HepG2 (cell line): ENCODE results near the gene RABGAP1L. TPM values are rescaled to one million over a fixed set of nuclear protein-coding genes. Genes with fewer than 3 reads are reported as not detected.
A peak's percentile ranks its signal among the peaks of the same experiment; 100 is the strongest.

ENCODE experiments used
- ATAC-seq: fragments of 200-7000 bp; cut with Tn5 transposase; 3 replicates; pipeline ENCODE4 v1.9.1; 2020; ENCODE audit warnings: mild to moderate bottlenecking, moderate library complexity
- BruUV-seq: library from RNA; stranded (reverse); fragments of 400-500 nt; replicated peaks from 2 replicates; lab custom pipeline; 2021; lab: Mats Ljungman, UMichigan
- CTCF ChIA-PET: fragments of 300-600 bp; formaldehyde crosslinking; extraction: SDS; loops from one replicate; lab custom pipeline; 2021; ENCODE audit warnings: low total read pairs, inconsistent platforms, low intra/inter-chr PET ratio; lab: Yijun Ruan, JAX
- POLR2A ChIA-PET: fragments of 350-600 bp; sonication (Branson Sonifier 250); formaldehyde crosslinking; loops from one replicate; lab custom pipeline; 2020; ENCODE audit warnings: antibody characterized with exemption, inconsistent platforms; lab: Yijun Ruan, JAX
- DNase-seq: peaks from one replicate; pipeline ENCODE4 v3.0.0-alpha.2; 2015; ENCODE audit warnings: low spot score
- FAIRE-seq: peaks from 3 replicates; lab custom pipeline; 2011; peaks lifted over from hg19 to GRCh38; lab: Jason Lieb, UNC
- H2AFZ ChIP-seq: one replicate; pipeline ENCODE4 v1.6.1; 2011; ENCODE audit warnings: low read length, inconsistent platforms
- H3K27ac ChIP-seq: fragments of 300-600 bp; 3 replicates; pipeline ENCODE4 v1.8.0; 2011; ENCODE audit warnings: mixed run types, mild to moderate bottlenecking, mixed read lengths, low read length, inconsistent platforms; ENCODE audit not compliant: insufficient read depth; ENCODE audit errors: extremely low read length
- H3K27me3 ChIP-seq, 2 experiments: fragments of 200-600 bp in 1 of 2; 2 replicates in 1 of 2; 3 replicates in 1 of 2; pipeline versions ENCODE4 v1.6.0 to v1.8.0; 2011; ENCODE audit warnings: low read length in 2 of 2, mild to moderate bottlenecking in 2 of 2, moderate library complexity in 2 of 2, inconsistent platforms in 1 of 2; ENCODE audit not compliant: insufficient read depth in 2 of 2, control insufficient read depth in 1 of 2
- H3K36me3 ChIP-seq, 2 experiments: fragments of 200-600 bp in 1 of 2; replicated peaks in 1 of 2; 2 replicates in 1 of 2; 3 replicates in 1 of 2; pipeline versions ENCODE4 v1.5.1 to v1.8.0; 2011; ENCODE audit warnings: low read length in 2 of 2, inconsistent platforms in 1 of 2; ENCODE audit not compliant: insufficient read depth in 2 of 2, control insufficient read depth in 1 of 2
- H3K4me1 ChIP-seq: 2 replicates; pipeline ENCODE4 v1.5.1; 2012; ENCODE audit warnings: low read length, inconsistent platforms; ENCODE audit not compliant: insufficient read depth
- H3K4me2 ChIP-seq: 2 replicates; pipeline ENCODE4 v1.6.0; 2011; ENCODE audit warnings: low read depth, low read length, inconsistent platforms
- H3K4me3 ChIP-seq, 3 experiments: fragments of 200-600 bp in 1 of 3; sonication (generic), shearing (Covaris generic) in 1 of 3; replicated peaks in 1 of 3; 2 replicates each; pipeline ENCODE4 v1.5.1; 2011 to 2016; ENCODE audit warnings: low read length in 3 of 3, inconsistent platforms in 2 of 3, low read depth in 2 of 3, mild to moderate bottlenecking in 2 of 3, control low read depth in 1 of 3, mixed read lengths in 1 of 3; ENCODE audit not compliant: insufficient read depth in 1 of 3
- H3K79me2 ChIP-seq: one replicate; pipeline ENCODE4 v1.6.1; 2011; ENCODE audit warnings: low read length, inconsistent platforms; ENCODE audit not compliant: insufficient read depth
- H3K9ac ChIP-seq: 2 replicates; pipeline ENCODE4 v1.6.0; 2011; ENCODE audit warnings: mild to moderate bottlenecking, low read depth, low read length, inconsistent platforms; ENCODE audit not compliant: insufficient read depth
- H3K9me3 ChIP-seq: 2 replicates; pipeline ENCODE4 v1.5.1; 2012; ENCODE audit warnings: mild to moderate bottlenecking, low read length
- H4K20me1 ChIP-seq: 2 replicates; pipeline ENCODE4 v1.6.0; 2011; ENCODE audit warnings: inconsistent platforms, mild to moderate bottlenecking, low read length, moderate library complexity; ENCODE audit not compliant: insufficient read depth
- ADNP ChIP-seq: sonication (generic); formaldehyde crosslinking; IDR thresholded peaks from 2 replicates; pipeline ENCODE4 v1.4.0; 2020; ENCODE audit warnings: missing genetic modification reagents
- AHDC1 ChIP-seq: sonication (generic); formaldehyde crosslinking; IDR thresholded peaks from 2 replicates; pipeline ENCODE4 v1.5.1; 2020; ENCODE audit warnings: mild to moderate bottlenecking, missing genetic modification reagents, borderline replicate concordance
- ETS1 ChIP-seq: sonication (generic); formaldehyde crosslinking; IDR thresholded peaks from 2 replicates; pipeline ENCODE4 v1.4.0; 2020; ENCODE audit warnings: missing genetic modification reagents
- KMT2B ChIP-seq: IDR thresholded peaks from 2 replicates; pipeline ENCODE4 v1.6.1; 2016; ENCODE audit warnings: missing genetic modification reagents, missing compliant biosample characterization
- NR0B2 ChIP-seq: sonication (generic); formaldehyde crosslinking; IDR thresholded peaks from 2 replicates; pipeline ENCODE4 v1.4.0; 2020; ENCODE audit warnings: mild to moderate bottlenecking, missing genetic modification reagents
- ZNF580 ChIP-seq: IDR thresholded peaks from 2 replicates; pipeline ENCODE4 v1.6.1; 2016; ENCODE audit warnings: low read depth, borderline replicate concordance
- WGBS: methylation state at CpG from one replicate; pipeline ENCODE4 v1.1.6; 2017; ENCODE audit warnings: low lambda C conversion rate; 5-methylcytosine and 5-hydroxymethylcytosine counted together
- in situ Hi-C: cut with HindIII; loops from 2 replicates; pipeline ENCODE4 v1.10.0; 2017; ENCODE audit warnings: low pct_unique_long_range_greater_than_20kb; ENCODE audit not compliant: extremely low pct_ligation_motif_present
- intact Hi-C: fragments of 100-400 bp; cut with micrococcal nuclease; formaldehyde crosslinking; loops from one replicate; pipeline ENCODE4 v1.10.0; 2022; ENCODE audit not compliant: unreplicated experiment
- polyA plus RNA-seq, 8 experiments: library from polyadenylated mRNA; depleted of rRNA in 3 of 8; stranded (reverse) in 7 of 8; unstranded in 1 of 8; fragments of >200 nt; fragmentation: Illumina TruSeq in 4 of 8; extraction: Trizol in 4 of 8; gene quantifications; 2 replicates each; pipeline versions ENCODE4 v1.2.1 to v1.2.3, GENCODE V29; 2011 to 2016; ENCODE audit warnings: low read depth in 4 of 8, missing spikeins in 1 of 8, mixed read lengths in 1 of 8; ENCODE audit not compliant: insufficient read depth in 1 of 8
- total RNA-seq, 5 experiments: library from RNA; depleted of rRNA; stranded (reverse); fragments of >200 nt; fragmentation: Illumina TruSeq; extraction: Trizol; gene quantifications; 2 replicates each; pipeline ENCODE4 v1.2.3, GENCODE V29; 2016; ENCODE audit warnings: low read depth in 1 of 5

The RABGAP1L gene
- total and polyA plus RNA-seq, 2 of the 13 experiments (the other 11 are each of a cell fraction or from before 2014, with no cell fraction given) = 7.9 to 22.6 TPM

- TF ChIP-seq NR0B2 (no peak), ZNF580 (0 out of 2 replicates have a peak, but pooled peaks have one; percentile 67), ADNP (CRISPR knock-in tag) (no peak), KMT2B (peak; percentile 36; the same call in 1 of the 2 replicates)
These were observed 783.4 kb downstream of the RABGAP1L start (continued) for GRCh38 chr1:174942547-174943255.

GRCh38 chr1:174946031-174946430 is 786.7 kb downstream of the RABGAP1L start:
- Histone ChIP-seq H2AFZ (no peak overlapping the region), H3K36me3 (no peaks in the 10 kb centered on the region), H3K4me1 (peaks cover 33% of the 10 kb centered on the region), H4K20me1 (no peaks in the 10 kb centered on the region), H3K79me2 (no peaks in the 10 kb centered on the region), H3K9me3 (no peaks in the 10 kb centered on the region), H3K4me3 (no peak overlapping the region), H3K27ac (no peak overlapping the region), H3K27me3 (no peaks in the 10 kb centered on the region), H3K4me2 (no peak overlapping the region), H3K9ac (no peak overlapping the region)
- WGBS = 90% methylated on average over 2 of the region's 2 CpGs
- no TSS peak for BruUV-seq
- TF ChIP-seq AHDC1 (CRISPR knock-in tag) (no peak), ETS1 (CRISPR knock-in tag) (no peak)
- in situ Hi-C loops = no loop called here
- no peak for DNase-seq
- no peak for FAIRE-seq
- ChIA-PET CTCF (no interaction called here), POLR2A (no interaction called here)
- ATAC-seq = no peak
- intact Hi-C loops = no loop called here
